ENCODE results near the gene CACNA1B. TPM values are rescaled to one million over a fixed set of nuclear protein-coding genes. Genes with fewer than 3 reads are reported as not detected.

CACNA1B gene
- total RNA-seq, 1 experiment from 2014 or later, result 1.7 TPM

GRCh38 chr9:138120511-138121437 is 243.2 kb downstream of the CACNA1B start:
- Histone ChIP-seq H3K4me1 (ENCODE audit: control insufficient read depth in 1 of 2, insufficient read depth in 2 of 2, low read length in 2 of 2) (no peaks in the 10 kb centered on the region), H3K4me3 (replicated peaks in 1 of 2; ENCODE audit: low read depth in 1 of 2, low read length in 2 of 2) (no peak overlapping the region), H3K4me2 (ENCODE audit: low read length) (no peak overlapping the region), H3K27me3 (ENCODE audit: insufficient read depth, low read length) (no peaks in the 10 kb centered on the region), H3K36me3 (ENCODE audit: control insufficient read depth in 1 of 2, insufficient read depth in 2 of 2, low read length in 2 of 2) (no peaks in the 10 kb centered on the region), H3K79me2 (ENCODE audit: insufficient read depth, low read length) (no peaks in the 10 kb centered on the region), H3K9me2 (ENCODE audit: insufficient read depth) (no peaks in the 10 kb centered on the region), H3K27ac (ENCODE audit: low read depth, low read length) (no peak overlapping the region), H3K9me3 (ENCODE audit: control insufficient read depth in 1 of 2, insufficient read depth in 1 of 2, low read depth in 1 of 2, low read length in 2 of 2) (no peaks in the 10 kb centered on the region), H3K9ac (ENCODE audit: low read length) (no peak overlapping the region), H2AFZ (ENCODE audit: low read depth, low read length, poor library complexity, severe bottlenecking) (no peak overlapping the region), H4K20me1 (ENCODE audit: insufficient read depth) (no peaks in the 10 kb centered on the region)
- CTCF ChIA-PET, result no interaction called here
- POLR2A ChIA-PET, result no interaction called here
- DNase-seq (ENCODE audit: low read depth, low spot score), result no peak
- TF ChIP-seq ZBTB33 (IDR thresholded peaks at IDR 0.05; ENCODE audit: extremely low read depth, insufficient replicate concordance, low read length), result no peak
- TF ChIP-seq POLR2AphosphoS5 (IDR thresholded peaks at IDR 0.05; ENCODE audit: low read depth, low read length), result no peak
- no peak for TF ChIP-seq SIN3A (IDR thresholded peaks at IDR 0.05; ENCODE audit: low read depth)
- TF ChIP-seq SRF (IDR thresholded peaks at IDR 0.05; ENCODE audit: low read depth), result no peak
- no peak for TF ChIP-seq CTCF (IDR thresholded peaks at IDR 0.05 in 2 of 3, conservative IDR thresholded peaks at IDR 0.05 in 1 of 3; ENCODE audit: borderline replicate concordance in 1 of 3, insufficient read depth in 1 of 3, low read depth in 2 of 3, low read length in 2 of 3)
- TF ChIP-seq CEBPB (IDR thresholded peaks at IDR 0.05; ENCODE audit: low read depth), result no peak
- TF ChIP-seq EZH2phosphoT487 (IDR thresholded peaks at IDR 0.05; ENCODE audit: borderline replicate concordance), result no peak
- no peak for TF ChIP-seq ELF1 (IDR thresholded peaks at IDR 0.05; ENCODE audit: borderline replicate concordance, low read depth)
- no peak for TF ChIP-seq ZNF274 (IDR thresholded peaks at IDR 0.05; ENCODE audit: low read depth, low read length)
- TF ChIP-seq CBX3 (IDR thresholded peaks at IDR 0.05; ENCODE audit: low read depth), result no peak
- no peak for TF ChIP-seq YY1 (IDR thresholded peaks at IDR 0.05; ENCODE audit: extremely low read depth, insufficient replicate concordance, low read depth, low read length)
- no peak for TF ChIP-seq ZFX (IDR thresholded peaks at IDR 0.05)
- TF ChIP-seq MAX (IDR thresholded peaks at IDR 0.05), result no peak
- TF ChIP-seq FOSL1 (IDR thresholded peaks at IDR 0.05; ENCODE audit: low read depth), result no peak
- no peak for TF ChIP-seq RAD21 (IDR thresholded peaks at IDR 0.05; ENCODE audit: low read depth)
- no peak for TF ChIP-seq TCF7L2 (IDR thresholded peaks at IDR 0.05; ENCODE audit: borderline replicate concordance, extremely low read depth, insufficient read depth, insufficient read length)
- no peak for TF ChIP-seq EGR1 (IDR thresholded peaks at IDR 0.05; ENCODE audit: low read depth)
- no TSS peak for BruUV-seq (replicated peaks)
- no peak for ATAC-seq
- intact Hi-C loops (cut with micrococcal nuclease), result no loop called here
- RAD21 ChIA-PET (ENCODE audit: low non-redundant PET in 1 of 2, low total read pairs in 2 of 2, uncharacterized antibody in 2 of 2, unreplicated experiment in 2 of 2), result no interaction called here
